ENCODE data around the gene TPM2.
"Not testable (repeated sequence)": the region's sequence is repeated elsewhere in the genome, so short reads cannot be mapped to it uniquely, and the experiment has no call there.

TPM2 gene

GRCh38 chr9:35651956-35652828 lies 37.5 kb downstream of the TPM2 start:
- no peak for DNase-seq

- DNase-seq, result peak; percentile 62 to 67
Observed at GRCh38 chr9:35650341-35651158, 39.2 kb downstream of the TPM2 start, which contains the start of gene SIT1. SIT1 (minus strand) TSS chr9:35650931; CDS start chr9:35650853, 78 bp downstream.

- DNase-seq, result peak; percentile 66 to 69
Observed at GRCh38 chr9:35649431-35650340, 40.0 kb downstream of the TPM2 start.

GRCh38 chr9:35646533-35647265 lies 43.0 kb downstream of the TPM2 start:
- DNase-seq, result peak; percentile 95 to 96

GRCh38 chr9:35646153-35646532 lies 43.6 kb downstream of the TPM2 start:
- DNase-seq, result no peak

- DNase-seq, result not testable (repeated sequence)
Observed at GRCh38 chr9:35645736-35646135, 44.0 kb downstream of the TPM2 start.

GRCh38 chr9:35643046-35643445 lies 46.7 kb downstream of the TPM2 start:
- no peak for DNase-seq

GRCh38 chr9:35641478-35641877 lies 48.2 kb downstream of the TPM2 start:
- DNase-seq, result not testable (repeated sequence)

- DNase-seq, result not testable (repeated sequence)
Observed at GRCh38 chr9:35640431-35640830, 49.3 kb downstream of the TPM2 start.

- no peak for DNase-seq
Observed at GRCh38 chr9:35639631-35640030, 50.1 kb downstream of the TPM2 start.

- not testable (repeated sequence) for DNase-seq
Observed at GRCh38 chr9:35639225-35639624, 50.5 kb downstream of the TPM2 start.

- DNase-seq, result peak in 1 of 2 experiments; percentile 47
Observed at GRCh38 chr9:35638751-35639150, 51.0 kb downstream of the TPM2 start.

GRCh38 chr9:35637427-35637955 lies 52.2 kb downstream of the TPM2 start:
- not testable (repeated sequence) for DNase-seq

- not testable (repeated sequence) for DNase-seq
Observed at GRCh38 chr9:35636877-35637246, 52.9 kb downstream of the TPM2 start.

GRCh38 chr9:35636135-35636876 lies 53.4 kb downstream of the TPM2 start:
- no peak for DNase-seq

GRCh38 chr9:35635730-35636129 lies 54.0 kb downstream of the TPM2 start:
- no peak for DNase-seq
